Endothelial cell of umbilical vein (primary cell): ENCODE results near the gene LDLRAD3. TPM values are rescaled to one million over a fixed set of nuclear protein-coding genes. Genes with fewer than 3 reads are reported as not detected.

Experiments
- BruUV-seq: library from RNA; stranded (reverse); fragments of 400-500 nt; replicated peaks from 2 replicates; lab custom pipeline; 2021; lab: Mats Ljungman, UMichigan
- CTCF ChIA-PET: fragments of 300-600, 350-600 bp; sonication (Branson Sonifier 250); formaldehyde crosslinking; loops from one replicate; lab custom pipeline; 2021; ENCODE audit warnings: antibody characterized with exemption, inconsistent platforms; lab: Charles Lee
- POLR2A ChIA-PET: fragments of 300-600, 350-600 bp; sonication (Branson Sonifier 250); formaldehyde crosslinking; loops from one replicate; lab custom pipeline; 2021; ENCODE audit warnings: antibody characterized with exemption, inconsistent platforms; lab: Charles Lee
- DNase-seq: peaks from one replicate; pipeline ENCODE4 v3.0.0-alpha.2; 2011; ENCODE audit warnings: low read depth, low spot score
- FAIRE-seq: peaks from 2 replicates; lab custom pipeline; 2011; peaks lifted over from hg19 to GRCh38; lab: Jason Lieb, UNC
- H2AFZ ChIP-seq: 2 replicates; pipeline ENCODE4 v1.6.0; 2012; ENCODE audit warnings: low read depth, low read length, control low read depth, inconsistent platforms
- H3K27ac ChIP-seq: 2 replicates; pipeline ENCODE4 v1.5.1; 2011; ENCODE audit warnings: low read depth, mild to moderate bottlenecking, control low read depth, low read length, moderate library complexity; ENCODE audit not compliant: insufficient read depth
- H3K27me3 ChIP-seq, 2 experiments: 2 replicates each; pipeline versions ENCODE4 v1.6.0 to v1.6.1; 2011; ENCODE audit warnings: low read length in 2 of 2, mixed read lengths in 1 of 2; ENCODE audit not compliant: control insufficient read depth in 2 of 2, insufficient read depth in 2 of 2
- H3K36me3 ChIP-seq, 2 experiments: 2 replicates in 1 of 2; 3 replicates in 1 of 2; pipeline ENCODE4 v1.5.1; 2011; ENCODE audit warnings: low read length in 2 of 2, mild to moderate bottlenecking in 1 of 2, moderate library complexity in 1 of 2; ENCODE audit not compliant: control insufficient read depth in 2 of 2, insufficient read depth in 2 of 2; ENCODE audit errors: extremely low read depth in 1 of 2
- H3K4me1 ChIP-seq: 3 replicates; pipeline ENCODE4 v1.5.1; 2011; ENCODE audit warnings: mild to moderate bottlenecking, low read length; ENCODE audit not compliant: control insufficient read depth, insufficient read depth; ENCODE audit errors: extremely low read depth
- H3K4me2 ChIP-seq: 2 replicates; pipeline ENCODE4 v1.6.1; 2011; ENCODE audit warnings: low read length, control low read depth, mixed read lengths; ENCODE audit not compliant: insufficient read depth
- H3K4me3 ChIP-seq, 3 experiments: fragments of 200-600 bp in 1 of 3; sonication (generic), shearing (Covaris generic) in 1 of 3; replicated peaks in 1 of 3; 2 replicates each; pipeline ENCODE4 v1.5.1; 2011 to 2016; ENCODE audit warnings: control low read depth in 3 of 3, low read length in 3 of 3, mild to moderate bottlenecking in 2 of 3, inconsistent platforms in 1 of 3, low read depth in 1 of 3, moderate library complexity in 1 of 3; ENCODE audit not compliant: insufficient read depth in 1 of 3
- H3K79me2 ChIP-seq: 2 replicates; pipeline ENCODE4 v1.6.0; 2012; ENCODE audit warnings: low read length, inconsistent platforms; ENCODE audit not compliant: control insufficient read depth, insufficient read depth
- H3K9ac ChIP-seq: replicated peaks from 2 replicates; pipeline ENCODE3; 2011; ENCODE audit warnings: low read length, control low read depth; ENCODE audit not compliant: insufficient read depth; ENCODE audit errors: extremely low read depth
- H3K9me1 ChIP-seq: replicated peaks from 3 replicates; pipeline ENCODE4 v1.6.0; 2011; ENCODE audit warnings: mild to moderate bottlenecking, low read length; ENCODE audit not compliant: control insufficient read depth, insufficient read depth; ENCODE audit errors: extremely low read depth
- H3K9me3 ChIP-seq: replicated peaks from 2 replicates; pipeline ENCODE4 v1.5.1; 2012; ENCODE audit warnings: low read length, inconsistent platforms; ENCODE audit not compliant: control insufficient read depth, insufficient read depth
- H4K20me1 ChIP-seq: replicated peaks from 2 replicates; pipeline ENCODE3; 2011; ENCODE audit warnings: mild to moderate bottlenecking, low read length; ENCODE audit not compliant: control insufficient read depth, insufficient read depth; ENCODE audit errors: extremely low read depth
- CTCF ChIP-seq, 2 donors: IDR thresholded peaks; 1 replicate in 1 of 2; 2 replicates in 1 of 2; pipeline ENCODE4 v1.5.1; 2011; ENCODE audit warnings: low read length in 2 of 2, mild to moderate bottlenecking in 2 of 2, moderate library complexity in 2 of 2, control low read depth in 1 of 2, inconsistent platforms in 1 of 2, low read depth in 1 of 2; ENCODE audit not compliant: insufficient read depth in 1 of 2; ENCODE audit errors: extremely low read depth in 1 of 2
- EZH2 ChIP-seq: IDR thresholded peaks from 2 replicates; pipeline ENCODE4 v1.6.1; 2012; ENCODE audit warnings: borderline replicate concordance, low read depth, mild to moderate bottlenecking, moderate library complexity, low read length, inconsistent platforms; ENCODE audit not compliant: severe bottlenecking
- FOS ChIP-seq: IDR thresholded peaks from 2 replicates; pipeline ENCODE4 v1.6.1; 2011; ENCODE audit warnings: mild to moderate bottlenecking, low read length, moderate library complexity, borderline replicate concordance; ENCODE audit not compliant: insufficient read depth
- GATA2 ChIP-seq: IDR thresholded peaks from 2 replicates; pipeline ENCODE4 v1.7.0; 2011; ENCODE audit warnings: low read depth, mild to moderate bottlenecking, moderate library complexity, mixed read lengths, low read length; ENCODE audit not compliant: insufficient read length, insufficient read depth
- JUN ChIP-seq: IDR thresholded peaks from 2 replicates; pipeline ENCODE4 v1.6.1; 2011; ENCODE audit warnings: borderline replicate concordance, low read depth; ENCODE audit not compliant: insufficient read length, insufficient read depth
- MAX ChIP-seq: IDR thresholded peaks from 2 replicates; pipeline ENCODE4 v1.6.1; 2011; ENCODE audit not compliant: insufficient read depth, insufficient read length
- MYC ChIP-seq: IDR thresholded peaks from one replicate; pipeline ENCODE4 v1.6.1; 2011; ENCODE audit warnings: mild to moderate bottlenecking, low read depth, low read length
- POLR2A ChIP-seq: IDR thresholded peaks from 2 replicates; pipeline ENCODE4 v1.6.1; 2012; ENCODE audit warnings: low read depth, mild to moderate bottlenecking, control low read depth, low read length
- POLR2AphosphoS5 ChIP-seq: IDR thresholded peaks from 2 replicates; pipeline ENCODE4 v1.6.1; 2012; ENCODE audit warnings: low read depth, mild to moderate bottlenecking, control low read depth, low read length, moderate library complexity; ENCODE audit not compliant: insufficient read depth
- dilution Hi-C: fragments of 300-500 bp; cut with MboI; formaldehyde crosslinking; loops from one replicate; pipeline ENCODE4 v1.15.0; 2019; ENCODE audit warnings: low sequenced_read_pairs; ENCODE audit not compliant: extremely low pct_ligation_motif_present
- intact Hi-C: fragments of 100-400 bp; cut with micrococcal nuclease; formaldehyde crosslinking; loops from one replicate; pipeline ENCODE4 v1.10.0; 2022
- polyA plus RNA-seq, 4 experiments: library from polyadenylated mRNA; depleted of rRNA in 3 of 4; stranded (reverse) in 3 of 4; unstranded in 1 of 4; fragments of >200 nt; gene quantifications; 2 replicates each; pipeline versions ENCODE4 v1.2.1 to v1.2.3, GENCODE V29; 2011 to 2012; ENCODE audit warnings: missing spikeins in 1 of 4
- total RNA-seq: library from RNA; stranded (reverse); gene quantifications from 2 replicates; pipeline ENCODE4 v1.2.3, GENCODE V29; 2021

LDLRAD3 gene
- total and polyA plus RNA-seq, 2 donors (not counting 3 experiments of a cell fraction or from before 2014, with no cell fraction given) = 17.9 to 25.1 TPM

- intact Hi-C loops = no loop called here
- Histone ChIP-seq H3K4me3 (no peak overlapping the region), H3K4me2 (no peak overlapping the region), H3K9me3 (no peaks in the 10 kb centered on the region), H3K27ac (no peak overlapping the region), H3K36me3 (peaks cover 0 to 3% of the 10 kb centered on the region in 2 experiments), H3K9ac (no peak overlapping the region), H3K9me1 (no peaks in the 10 kb centered on the region), H2AFZ (no peak overlapping the region), H3K4me1 (peaks cover 20% of the 10 kb centered on the region), H3K27me3 (no peaks in the 10 kb centered on the region), H3K79me2 (no peaks in the 10 kb centered on the region), H4K20me1 (no peaks in the 10 kb centered on the region)
- ChIA-PET POLR2A (no interaction called here), CTCF (interaction anchor here (1.5 kb wide), 1 partner anchor 53 kb away, joined by 7 read pairs; no protein-coding TSS in a partner anchor)
- no peak for DNase-seq
- no peak for FAIRE-seq
- dilution Hi-C loops = no loop called here
- TF ChIP-seq POLR2AphosphoS5 = no peak
- TF ChIP-seq FOS = no peak
- no peak for TF ChIP-seq MYC
- TF ChIP-seq EZH2 = no peak
- TF ChIP-seq JUN = no peak
- no peak for TF ChIP-seq POLR2A
- TF ChIP-seq CTCF (IDR thresholded peaks at IDR 0.05; ENCODE audit: extremely low read depth in 1 of 2, insufficient read depth in 1 of 2, low read depth in 1 of 2, low read length in 2 of 2) = no peak
- no peak for TF ChIP-seq MAX
- TF ChIP-seq GATA2 = no peak
- no TSS peak for BruUV-seq
Observed at GRCh38 chr11:36078686-36079055, 134.8 kb downstream of the LDLRAD3 start.
